ENCODE measurements around the gene ABR. TPM values are rescaled to one million over a fixed set of nuclear protein-coding genes. Genes with fewer than 3 reads are reported as not detected.
"Not testable (repeated sequence)": the region's sequence is repeated elsewhere in the genome, so short reads cannot be mapped to it uniquely, and the experiment has no call there.

Gene ABR
- total and polyA plus RNA-seq, 2 of the 13 experiments (the other 11 are each of a cell fraction or from before 2014, with no cell fraction given), result 12.4 to 40.4 TPM

- DNase-seq (ENCODE audit: low spot score); intact Hi-C loops (cut with micrococcal nuclease; ENCODE audit: unreplicated experiment); ATAC-seq; in situ Hi-C loops (cut with HindIII; ENCODE audit: extremely low pct_ligation_motif_present, low pct_unique_long_range_greater_than_20kb); POLR2A ChIA-PET; H2AFZ ChIP-seq (ENCODE audit: low read length); H3K4me1 ChIP-seq (ENCODE audit: insufficient read depth, low read length); H4K20me1 ChIP-seq (ENCODE audit: insufficient read depth, low read length); H3K4me2 ChIP-seq (ENCODE audit: low read depth, low read length); H3K9me3 ChIP-seq (ENCODE audit: low read length); FAIRE-seq; H3K36me3 ChIP-seq (replicated peaks in 1 of 2; ENCODE audit: control insufficient read depth in 1 of 2, insufficient read depth in 2 of 2, low read length in 2 of 2); CTCF ChIA-PET (ENCODE audit: low intra/inter-chr PET ratio, low total read pairs); H3K27ac ChIP-seq (ENCODE audit: extremely low read length, insufficient read depth, low read length); H3K4me3 ChIP-seq (replicated peaks in 1 of 3; ENCODE audit: insufficient read depth in 1 of 3, low read depth in 2 of 3, low read length in 3 of 3); H3K9ac ChIP-seq (ENCODE audit: insufficient read depth, low read depth, low read length); BruUV-seq (replicated peaks); H3K79me2 ChIP-seq (ENCODE audit: insufficient read depth, low read length): not testable (repeated sequence)
- 0 out of 2 replicates have a peak, but pooled peaks have one; percentile 26 for TF ChIP-seq ZMYM3 (CRISPR knock-in tag; IDR thresholded peaks at IDR 0.05)
- H3K27me3 ChIP-seq (ENCODE audit: control insufficient read depth in 1 of 2, insufficient read depth in 2 of 2, low read length in 2 of 2), result peaks cover 13 to 74% of the 10 kb centered on the region in 2 experiments; a peak in 4 of 5 replicates
- WGBS (ENCODE audit: low lambda C conversion rate), result 10% methylated on average over 5 of the region's 6 CpGs
Measured at GRCh38 chr17:1128463-1128862, 51.3 kb downstream of the ABR start.

GRCh38 chr17:1126801-1127550 lies 52.8 kb downstream of the ABR start:
- CTCF ChIA-PET (ENCODE audit: low intra/inter-chr PET ratio, low total read pairs), result no interaction called here
- 32% methylated on average over 12 of the region's 24 CpGs for WGBS (ENCODE audit: low lambda C conversion rate)

More at GRCh38 chr17:1126801-1127550, 52.8 kb downstream of the ABR start:
- in situ Hi-C loops (cut with HindIII; ENCODE audit: extremely low pct_ligation_motif_present, low pct_unique_long_range_greater_than_20kb), result no loop called here
- no peak for FAIRE-seq
- Histone ChIP-seq H3K4me3 (replicated peaks in 1 of 3; ENCODE audit: insufficient read depth in 1 of 3, low read depth in 2 of 3, low read length in 3 of 3) (no peak overlapping the region), H3K36me3 (replicated peaks in 1 of 2; ENCODE audit: control insufficient read depth in 1 of 2, insufficient read depth in 2 of 2, low read length in 2 of 2) (no peaks in the 10 kb centered on the region), H4K20me1 (ENCODE audit: insufficient read depth, low read length) (no peaks in the 10 kb centered on the region), H3K4me1 (ENCODE audit: insufficient read depth, low read length) (peaks cover 14% of the 10 kb centered on the region), H3K9me3 (ENCODE audit: low read length) (no peaks in the 10 kb centered on the region), H2AFZ (ENCODE audit: low read length) (no peak overlapping the region), H3K4me2 (ENCODE audit: low read depth, low read length) (no peak overlapping the region), H3K9ac (ENCODE audit: insufficient read depth, low read depth, low read length) (no peak overlapping the region), H3K27ac (ENCODE audit: extremely low read length, insufficient read depth, low read length) (no peak overlapping the region), H3K27me3 (ENCODE audit: control insufficient read depth in 1 of 2, insufficient read depth in 2 of 2, low read length in 2 of 2) (peaks cover 16 to 72% of the 10 kb centered on the region in 2 experiments; a peak in 4 of 5 replicates), H3K79me2 (ENCODE audit: insufficient read depth, low read length) (no peaks in the 10 kb centered on the region)
- no peak for DNase-seq (ENCODE audit: low spot score)
- TF ChIP-seq DDIT3 (CRISPR knock-in tag; IDR thresholded peaks at IDR 0.05) (no peak), ZMAT5 (CRISPR knock-in tag; IDR thresholded peaks at IDR 0.05; ENCODE audit: borderline replicate concordance, low read depth) (no peak), TFAP4 (IDR thresholded peaks at IDR 0.05; ENCODE audit: borderline replicate concordance, low read depth) (no peak), MTF2 (CRISPR knock-in tag; IDR thresholded peaks at IDR 0.05; ENCODE audit: borderline replicate concordance) (no peak), GABPB1 (CRISPR knock-in tag; IDR thresholded peaks at IDR 0.05) (peak; percentile 4; the same call in 1 of the 2 replicates), RARG (CRISPR knock-in tag; IDR thresholded peaks at IDR 0.05; ENCODE audit: low read depth) (no peak), KMT2B (CRISPR knock-in tag; IDR thresholded peaks at IDR 0.05) (no peak), HNRNPK (IDR thresholded peaks at IDR 0.05; ENCODE audit: low read depth, low read length, poor library complexity, severe bottlenecking) (no peak)
- POLR2A ChIA-PET, result no interaction called here
- no peak; the same call in 2 of the 3 replicates for ATAC-seq
- intact Hi-C loops (cut with micrococcal nuclease; ENCODE audit: unreplicated experiment), result no loop called here
- BruUV-seq (replicated peaks), result no TSS peak
